Measurements from ENCODE around the gene EXTL1.

- no peak for TF ChIP-seq REST (IDR thresholded peaks at IDR 0.05; ENCODE audit: low read depth, low read length)
- no peak for TF ChIP-seq CTCF (IDR thresholded peaks at IDR 0.05 in 2 of 3, conservative IDR thresholded peaks at IDR 0.05 in 1 of 3; ENCODE audit: control insufficient read depth in 2 of 3, extremely low read depth in 1 of 3, insufficient read depth in 1 of 3, low read depth in 3 of 3, low read length in 3 of 3)
- no peak for TF ChIP-seq RAD51 (IDR thresholded peaks at IDR 0.05)
- no peak for TF ChIP-seq SUZ12 (IDR thresholded peaks at IDR 0.05; ENCODE audit: unreplicated experiment)
These were observed 63.3 kb downstream of the EXTL1 start for GRCh38 chr1:26084844-26085243.

Data from GM12878 (cell line).